Left lung (tissue), 10 donors: Measurements from ENCODE around the gene AHCYL2. TPM values are rescaled to one million over a fixed set of nuclear protein-coding genes. Genes with fewer than 3 reads are reported as not detected.

Experiments used
- ATAC-seq: fragments of 200-7000 bp; cut with Tn5 transposase; one replicate; pipeline ENCODE4 v1.9.1; 2020; ENCODE audit warnings: moderate library complexity
- DNase-seq, 4 donors: peaks; one replicate each; pipeline ENCODE4 v3.0.0-alpha.2; 2013 to 2020
- H3K27ac ChIP-seq, 2 donors: fragments of 200-600 bp; sonication (generic) in 1 of 2; one replicate each; pipeline versions ENCODE4 v1.5.0 to v1.8.0; 2020 to 2021
- H3K27me3 ChIP-seq, 2 donors: fragments of 200-600 bp; sonication (generic) in 1 of 2; one replicate each; pipeline versions ENCODE4 v1.5.0 to v1.8.0; 2020 to 2021
- H3K36me3 ChIP-seq, 2 donors: fragments of 200-600 bp; sonication (generic) in 1 of 2; one replicate each; pipeline versions ENCODE4 v1.5.0 to v1.8.0; 2020 to 2021
- H3K4me1 ChIP-seq, 2 donors: fragments of 200-600 bp; one replicate each; pipeline ENCODE4 v1.8.0; 2021
- H3K4me3 ChIP-seq, 2 donors: fragments of 200-600 bp; sonication (generic) in 1 of 2; one replicate each; pipeline versions ENCODE4 v1.5.0 to v1.8.0; 2020 to 2021; ENCODE audit warnings: mild to moderate bottlenecking in 1 of 2
- H3K9me3 ChIP-seq, 2 donors: fragments of 200-600 bp; sonication (generic) in 1 of 2; one replicate each; pipeline versions ENCODE4 v1.5.0 to v1.8.0; 2020 to 2021
- intact Hi-C, 2 donors: fragments of 100-400 bp; cut with DNase I; formaldehyde crosslinking; loops; one replicate each; pipeline versions ENCODE4 v1.11.2 to v1.14.2; 2022
- polyA plus RNA-seq, 6 donors: library from polyadenylated mRNA; unstranded; fragments of 120-200 nt; gene quantifications; one replicate each; pipeline ENCODE4 v1.2.1, GENCODE V29; 2013; ENCODE audit not compliant: insufficient read length in 6 of 6
- total RNA-seq, 2 donors: library from RNA; stranded (reverse); fragmentation: NEBNext Ultra II Directional; extraction: Animal tissue kit (Norgen Biotek cat#: 25700); gene quantifications; one replicate each; pipeline ENCODE4 v1.2.1, GENCODE V29; 2021
- TF ChIP-seq, protein P1 (sequence below), 2 donors: fragments of 200-600 bp; sonication (generic) in 1 of 2; IDR thresholded peaks; one replicate each; pipeline versions ENCODE4 v1.5.0 to v1.8.0; 2021; ENCODE audit warnings: antibody characterized with exemption in 2 of 2
- donor health status: DM: no; HTN: yes; CAD: no.
- donor health status: DM: no; HTN: no; CAD: no.

The AHCYL2 gene
- total and polyA plus RNA-seq, 8 donors, result 16.2 to 219 (median 21.3) TPM

- DNase-seq (peak in 1 of 4 donors; percentile 30), ATAC-seq (no peak)
- TF ChIP-seq, protein P1, sequence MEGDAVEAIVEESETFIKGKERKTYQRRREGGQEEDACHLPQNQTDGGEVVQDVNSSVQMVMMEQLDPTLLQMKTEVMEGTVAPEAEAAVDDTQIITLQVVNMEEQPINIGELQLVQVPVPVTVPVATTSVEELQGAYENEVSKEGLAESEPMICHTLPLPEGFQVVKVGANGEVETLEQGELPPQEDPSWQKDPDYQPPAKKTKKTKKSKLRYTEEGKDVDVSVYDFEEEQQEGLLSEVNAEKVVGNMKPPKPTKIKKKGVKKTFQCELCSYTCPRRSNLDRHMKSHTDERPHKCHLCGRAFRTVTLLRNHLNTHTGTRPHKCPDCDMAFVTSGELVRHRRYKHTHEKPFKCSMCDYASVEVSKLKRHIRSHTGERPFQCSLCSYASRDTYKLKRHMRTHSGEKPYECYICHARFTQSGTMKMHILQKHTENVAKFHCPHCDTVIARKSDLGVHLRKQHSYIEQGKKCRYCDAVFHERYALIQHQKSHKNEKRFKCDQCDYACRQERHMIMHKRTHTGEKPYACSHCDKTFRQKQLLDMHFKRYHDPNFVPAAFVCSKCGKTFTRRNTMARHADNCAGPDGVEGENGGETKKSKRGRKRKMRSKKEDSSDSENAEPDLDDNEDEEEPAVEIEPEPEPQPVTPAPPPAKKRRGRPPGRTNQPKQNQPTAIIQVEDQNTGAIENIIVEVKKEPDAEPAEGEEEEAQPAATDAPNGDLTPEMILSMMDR (IDR thresholded peaks at IDR 0.05), result no peak
- no peaks in the 10 kb centered on the region for H3K36me3 ChIP-seq
- no peaks in the 10 kb centered on the region for H3K27me3 ChIP-seq
- no peaks in the 10 kb centered on the region for H3K9me3 ChIP-seq
- intact Hi-C loops, result no loop called here
- no peak overlapping the region for H3K4me3 ChIP-seq
- H3K27ac ChIP-seq, result no peak overlapping the region
- no peaks in the 10 kb centered on the region for H3K4me1 ChIP-seq
Measured at GRCh38 chr7:129202058-129202777, 22.6 kb upstream of the AHCYL2 start.

DNA sequence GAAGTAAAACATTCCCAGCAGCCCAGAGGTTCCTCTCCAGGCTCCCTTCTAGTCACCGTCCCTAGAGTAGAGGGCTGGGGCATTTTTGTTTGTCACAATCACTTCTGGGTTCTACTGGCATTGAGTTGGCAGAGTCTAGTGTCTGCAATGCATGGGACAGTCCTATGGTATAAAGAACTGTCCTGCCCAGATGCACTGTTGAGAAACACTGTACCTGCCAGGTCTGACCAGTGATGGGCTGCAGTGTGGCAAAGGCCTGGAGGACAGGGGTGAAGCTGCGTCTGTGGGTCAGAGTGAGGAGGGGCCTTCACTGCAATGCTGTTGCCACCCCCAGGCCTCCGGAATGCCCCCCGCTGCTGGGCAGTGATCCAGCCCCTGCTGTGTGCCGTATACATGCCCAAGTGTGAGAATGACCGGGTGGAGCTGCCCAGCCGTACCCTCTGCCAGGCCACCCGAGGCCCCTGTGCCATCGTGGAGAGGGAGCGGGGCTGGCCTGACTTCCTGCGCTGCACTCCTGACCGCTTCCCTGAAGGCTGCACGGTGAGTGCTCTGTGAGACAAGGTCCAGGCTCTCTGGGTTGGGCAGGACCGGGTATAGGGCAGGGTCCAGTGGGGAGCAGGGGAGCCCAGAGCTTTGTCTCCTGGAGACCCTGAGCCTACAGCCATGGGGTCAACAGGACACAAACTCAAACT is 21.6 kb upstream of the AHCYL2 start:
- Histone ChIP-seq H3K27ac (no peak overlapping the region), H3K4me3 (no peak overlapping the region), H3K36me3 (no peaks in the 10 kb centered on the region), H3K27me3 (no peaks in the 10 kb centered on the region), H3K4me1 (no peaks in the 10 kb centered on the region), H3K9me3 (no peaks in the 10 kb centered on the region)
- DNase-seq (peak in 1 of 4 donors; percentile 19), ATAC-seq (no peak)
- intact Hi-C loops, result no loop called here
- TF ChIP-seq, protein P1 (IDR thresholded peaks at IDR 0.05), result no peak

GRCh38 chr7:129205126-129205818 is 19.6 kb upstream of the AHCYL2 start:
- Histone ChIP-seq H3K4me1 (no peaks in the 10 kb centered on the region), H3K27ac (no peak overlapping the region), H3K27me3 (peaks cover 0 to 12% of the 10 kb centered on the region in 2 donors), H3K9me3 (no peaks in the 10 kb centered on the region), H3K4me3 (no peak overlapping the region), H3K36me3 (no peaks in the 10 kb centered on the region)
- ATAC-seq (no peak), DNase-seq (no peak)
- intact Hi-C loops, result no loop called here
- TF ChIP-seq, protein P1 (IDR thresholded peaks at IDR 0.05), result no peak

GRCh38 chr7:129205987-129206785 is 18.6 kb upstream of the AHCYL2 start:
- intact Hi-C loops, result no loop called here
- no peak for DNase-seq
- Histone ChIP-seq H3K27me3 (peaks cover 0 to 16% of the 10 kb centered on the region in 2 donors), H3K4me3 (no peak overlapping the region), H3K27ac (no peak overlapping the region), H3K4me1 (no peaks in the 10 kb centered on the region), H3K9me3 (no peaks in the 10 kb centered on the region), H3K36me3 (no peaks in the 10 kb centered on the region)
- no peak for ATAC-seq
- TF ChIP-seq, protein P1 (IDR thresholded peaks at IDR 0.05), result no peak
